GM12878 (cell line): Measurements from ENCODE around the gene PMP22.

ENCODE experiments used
- JUND ChIP-seq: IDR thresholded peaks from 2 replicates; pipeline ENCODE4 v1.6.1; 2012; ENCODE audit warnings: low read depth, mild to moderate bottlenecking, low read length, improper control_type of control experiment, moderate library complexity
- POU2F2 ChIP-seq: IDR thresholded peaks from 3 replicates; pipeline ENCODE4 v1.6.1; 2011; ENCODE audit warnings: low read depth, mild to moderate bottlenecking, low read length, borderline replicate concordance
- SMC3 ChIP-seq: IDR thresholded peaks from 2 replicates; pipeline ENCODE4 v1.6.1; 2011; ENCODE audit warnings: low read length, improper control_type of control experiment, borderline replicate concordance
- TCF12 ChIP-seq: IDR thresholded peaks from 2 replicates; pipeline ENCODE4 v1.6.1; 2011; ENCODE audit warnings: low read depth, mild to moderate bottlenecking, low read length
- TF ChIP-seq, protein P1 (sequence below): IDR thresholded peaks from 2 replicates; pipeline ENCODE4 v1.6.1; 2012; ENCODE audit warnings: low read depth, low read length, improper control_type of control experiment
- TF ChIP-seq, protein P2 (sequence below), 3 experiments: IDR thresholded peaks in 2 of 3; conservative IDR thresholded peaks in 1 of 3; 2 replicates each; pipeline ENCODE4 v1.5.1; 2011; ENCODE audit warnings: low read depth in 3 of 3, low read length in 3 of 3, mild to moderate bottlenecking in 3 of 3, control low read depth in 2 of 3, moderate library complexity in 2 of 3, inconsistent platforms in 1 of 3, mixed read lengths in 1 of 3; ENCODE audit not compliant: control insufficient read depth in 2 of 3, insufficient read depth in 1 of 3; ENCODE audit errors: extremely low read depth in 1 of 3

DNA sequence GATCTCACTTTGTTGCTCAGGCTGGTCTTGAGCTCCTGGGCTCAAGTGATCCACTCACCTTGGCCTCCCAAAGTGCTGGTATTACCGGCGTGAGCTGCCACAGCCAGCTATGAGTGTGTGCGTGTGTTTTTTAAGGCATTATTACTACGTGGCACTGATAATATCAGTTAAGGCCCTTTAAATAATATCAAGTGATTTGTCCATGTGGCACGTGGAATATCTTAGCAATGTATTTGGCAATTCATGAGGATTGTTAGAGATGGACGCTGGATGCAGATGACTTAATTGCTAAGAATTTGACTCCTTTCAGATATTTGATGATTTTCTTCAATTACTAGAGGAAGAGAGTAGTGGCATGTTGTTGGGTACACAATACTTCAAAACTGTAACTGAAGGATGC lies 25.5 kb upstream of the PMP22 start:
- no peak for TF ChIP-seq SMC3
- TF ChIP-seq, protein P1, sequence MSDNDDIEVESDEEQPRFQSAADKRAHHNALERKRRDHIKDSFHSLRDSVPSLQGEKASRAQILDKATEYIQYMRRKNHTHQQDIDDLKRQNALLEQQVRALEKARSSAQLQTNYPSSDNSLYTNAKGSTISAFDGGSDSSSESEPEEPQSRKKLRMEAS, result no peak
- TF ChIP-seq POU2F2, result no peak
- TF ChIP-seq TCF12, result no peak
- TF ChIP-seq, protein P2, sequence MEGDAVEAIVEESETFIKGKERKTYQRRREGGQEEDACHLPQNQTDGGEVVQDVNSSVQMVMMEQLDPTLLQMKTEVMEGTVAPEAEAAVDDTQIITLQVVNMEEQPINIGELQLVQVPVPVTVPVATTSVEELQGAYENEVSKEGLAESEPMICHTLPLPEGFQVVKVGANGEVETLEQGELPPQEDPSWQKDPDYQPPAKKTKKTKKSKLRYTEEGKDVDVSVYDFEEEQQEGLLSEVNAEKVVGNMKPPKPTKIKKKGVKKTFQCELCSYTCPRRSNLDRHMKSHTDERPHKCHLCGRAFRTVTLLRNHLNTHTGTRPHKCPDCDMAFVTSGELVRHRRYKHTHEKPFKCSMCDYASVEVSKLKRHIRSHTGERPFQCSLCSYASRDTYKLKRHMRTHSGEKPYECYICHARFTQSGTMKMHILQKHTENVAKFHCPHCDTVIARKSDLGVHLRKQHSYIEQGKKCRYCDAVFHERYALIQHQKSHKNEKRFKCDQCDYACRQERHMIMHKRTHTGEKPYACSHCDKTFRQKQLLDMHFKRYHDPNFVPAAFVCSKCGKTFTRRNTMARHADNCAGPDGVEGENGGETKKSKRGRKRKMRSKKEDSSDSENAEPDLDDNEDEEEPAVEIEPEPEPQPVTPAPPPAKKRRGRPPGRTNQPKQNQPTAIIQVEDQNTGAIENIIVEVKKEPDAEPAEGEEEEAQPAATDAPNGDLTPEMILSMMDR (IDR thresholded peaks at IDR 0.05 in 2 of 3, conservative IDR thresholded peaks at IDR 0.05 in 1 of 3; ENCODE audit: control insufficient read depth in 2 of 3, extremely low read depth in 1 of 3, insufficient read depth in 1 of 3, low read depth in 3 of 3, low read length in 3 of 3), result no peak
- no peak for TF ChIP-seq JUND
